HepG2 (cell line): ENCODE data around the gene GPR15LG.
"Not testable (repeated sequence)": the region's sequence is repeated elsewhere in the genome, so short reads cannot be mapped to it uniquely, and the experiment has no call there.

ENCODE experiments used
- HDAC2 ChIP-seq: sonication (generic); formaldehyde crosslinking; IDR thresholded peaks from 2 replicates; pipeline ENCODE4 v1.4.0; 2020; ENCODE audit warnings: missing genetic modification reagents
- KAT7 ChIP-seq: IDR thresholded peaks from 2 replicates; pipeline ENCODE4 v1.6.1; 2018; ENCODE audit warnings: borderline replicate concordance, missing compliant biosample characterization
- TAF1 ChIP-seq: sonication (generic); formaldehyde crosslinking; IDR thresholded peaks from 2 replicates; pipeline ENCODE4 v1.4.0; 2020; ENCODE audit warnings: missing genetic modification reagents
- TARDBP ChIP-seq: sonication (generic); formaldehyde crosslinking; IDR thresholded peaks from 2 replicates; pipeline ENCODE4 v1.8.0; 2022; ENCODE audit warnings: mild to moderate bottlenecking, missing genetic modification reagents
- TRIM24 ChIP-seq: sonication (generic); formaldehyde crosslinking; IDR thresholded peaks from 2 replicates; pipeline ENCODE4 v1.8.0; 2022; ENCODE audit warnings: mild to moderate bottlenecking, missing genetic modification reagents
- ZNF570 ChIP-seq: sonication (generic); formaldehyde crosslinking; IDR thresholded peaks from 2 replicates; pipeline ENCODE4 v1.4.0; 2020; ENCODE audit warnings: mild to moderate bottlenecking, missing genetic modification reagents, borderline replicate concordance
- TF ChIP-seq, protein P1 (sequence below): sonication (generic); formaldehyde crosslinking; conservative IDR thresholded peaks from 2 replicates; pipeline ENCODE4 v1.8.0; 2022; ENCODE audit warnings: missing genetic modification reagents
- TF ChIP-seq, protein P2 (sequence below): sonication (generic); formaldehyde crosslinking; IDR thresholded peaks from 2 replicates; pipeline ENCODE4 v1.5.0; 2020; ENCODE audit warnings: mild to moderate bottlenecking, missing genetic modification reagents
- TF ChIP-seq, protein P3 (sequence below): IDR thresholded peaks from 2 replicates; pipeline ENCODE4 v1.6.1; 2012; ENCODE audit warnings: inconsistent platforms

- TF ChIP-seq ZNF570; TAF1 (CRISPR knock-in tag); TARDBP (CRISPR knock-in tag); HDAC2; KAT7 (CRISPR knock-in tag); TRIM24 (CRISPR knock-in tag): not testable (repeated sequence)
- TF ChIP-seq, protein P1, sequence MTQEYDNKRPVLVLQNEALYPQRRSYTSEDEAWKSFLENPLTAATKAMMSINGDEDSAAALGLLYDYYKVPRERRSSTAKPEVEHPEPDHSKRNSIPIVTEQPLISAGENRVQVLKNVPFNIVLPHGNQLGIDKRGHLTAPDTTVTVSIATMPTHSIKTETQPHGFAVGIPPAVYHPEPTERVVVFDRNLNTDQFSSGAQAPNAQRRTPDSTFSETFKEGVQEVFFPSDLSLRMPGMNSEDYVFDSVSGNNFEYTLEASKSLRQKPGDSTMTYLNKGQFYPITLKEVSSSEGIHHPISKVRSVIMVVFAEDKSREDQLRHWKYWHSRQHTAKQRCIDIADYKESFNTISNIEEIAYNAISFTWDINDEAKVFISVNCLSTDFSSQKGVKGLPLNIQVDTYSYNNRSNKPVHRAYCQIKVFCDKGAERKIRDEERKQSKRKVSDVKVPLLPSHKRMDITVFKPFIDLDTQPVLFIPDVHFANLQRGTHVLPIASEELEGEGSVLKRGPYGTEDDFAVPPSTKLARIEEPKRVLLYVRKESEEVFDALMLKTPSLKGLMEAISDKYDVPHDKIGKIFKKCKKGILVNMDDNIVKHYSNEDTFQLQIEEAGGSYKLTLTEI (CRISPR knock-in tag) = not testable (repeated sequence)
- TF ChIP-seq, protein P2, sequence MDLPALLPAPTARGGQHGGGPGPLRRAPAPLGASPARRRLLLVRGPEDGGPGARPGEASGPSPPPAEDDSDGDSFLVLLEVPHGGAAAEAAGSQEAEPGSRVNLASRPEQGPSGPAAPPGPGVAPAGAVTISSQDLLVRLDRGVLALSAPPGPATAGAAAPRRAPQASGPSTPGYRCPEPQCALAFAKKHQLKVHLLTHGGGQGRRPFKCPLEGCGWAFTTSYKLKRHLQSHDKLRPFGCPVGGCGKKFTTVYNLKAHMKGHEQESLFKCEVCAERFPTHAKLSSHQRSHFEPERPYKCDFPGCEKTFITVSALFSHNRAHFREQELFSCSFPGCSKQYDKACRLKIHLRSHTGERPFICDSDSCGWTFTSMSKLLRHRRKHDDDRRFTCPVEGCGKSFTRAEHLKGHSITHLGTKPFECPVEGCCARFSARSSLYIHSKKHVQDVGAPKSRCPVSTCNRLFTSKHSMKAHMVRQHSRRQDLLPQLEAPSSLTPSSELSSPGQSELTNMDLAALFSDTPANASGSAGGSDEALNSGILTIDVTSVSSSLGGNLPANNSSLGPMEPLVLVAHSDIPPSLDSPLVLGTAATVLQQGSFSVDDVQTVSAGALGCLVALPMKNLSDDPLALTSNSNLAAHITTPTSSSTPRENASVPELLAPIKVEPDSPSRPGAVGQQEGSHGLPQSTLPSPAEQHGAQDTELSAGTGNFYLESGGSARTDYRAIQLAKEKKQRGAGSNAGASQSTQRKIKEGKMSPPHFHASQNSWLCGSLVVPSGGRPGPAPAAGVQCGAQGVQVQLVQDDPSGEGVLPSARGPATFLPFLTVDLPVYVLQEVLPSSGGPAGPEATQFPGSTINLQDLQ (CRISPR knock-in tag) = not testable (repeated sequence)
- TF ChIP-seq, protein P3, sequence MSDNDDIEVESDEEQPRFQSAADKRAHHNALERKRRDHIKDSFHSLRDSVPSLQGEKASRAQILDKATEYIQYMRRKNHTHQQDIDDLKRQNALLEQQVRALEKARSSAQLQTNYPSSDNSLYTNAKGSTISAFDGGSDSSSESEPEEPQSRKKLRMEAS = not testable (repeated sequence)
These were observed 47.5 kb upstream of the GPR15LG start for GRCh38 chr10:84125910-84126784.
